WTC11 (cell line): ENCODE measurements around the gene NFATC1. TPM values are rescaled to one million over a fixed set of nuclear protein-coding genes. Genes with fewer than 3 reads are reported as not detected.

Experiments used
- AR ChIP-seq: fragments of 250-450 bp; sonication (Bioruptor Pico); IDR thresholded peaks from 2 replicates; pipeline ENCODE4 v1.9.0; 2021; ENCODE audit warnings: mild to moderate bottlenecking
- ARID4B ChIP-seq: sonication (generic); formaldehyde crosslinking; IDR thresholded peaks from 2 replicates; pipeline ENCODE4 v1.8.0; 2023; ENCODE audit warnings: missing genetic modification reagents, mild to moderate bottlenecking, borderline replicate concordance
- E2F1 ChIP-seq: sonication (generic); formaldehyde crosslinking; IDR thresholded peaks from 2 replicates; pipeline ENCODE4 v1.8.0; 2022; ENCODE audit warnings: mild to moderate bottlenecking, missing genetic modification reagents
- EMX1 ChIP-seq: fragments of 250-450 bp; sonication (Bioruptor Pico); IDR thresholded peaks from 2 replicates; pipeline ENCODE4 v1.8.0; 2021; ENCODE audit warnings: mild to moderate bottlenecking
- ESRRA ChIP-seq: sonication (generic); formaldehyde crosslinking; IDR thresholded peaks from 2 replicates; pipeline ENCODE4 v1.8.1; 2022; ENCODE audit warnings: mild to moderate bottlenecking, missing genetic modification reagents, borderline replicate concordance
- GTF2I ChIP-seq: fragments of 250-450 bp; sonication (Bioruptor Pico); conservative IDR thresholded peaks from 2 replicates; pipeline ENCODE4 v1.4.0; 2021; ENCODE audit warnings: mild to moderate bottlenecking
- NFE2L1 ChIP-seq: sonication (generic); formaldehyde crosslinking; IDR thresholded peaks from 2 replicates; pipeline ENCODE4 v1.8.1; 2023; ENCODE audit warnings: missing genetic modification reagents
- NFYB ChIP-seq: sonication (generic); formaldehyde crosslinking; conservative IDR thresholded peaks from 2 replicates; pipeline ENCODE4 v1.8.0; 2022; ENCODE audit warnings: low read depth, missing genetic modification reagents
- TEAD1 ChIP-seq: sonication (generic); formaldehyde crosslinking; IDR thresholded peaks from 2 replicates; pipeline ENCODE4 v1.8.0; 2022; ENCODE audit warnings: mild to moderate bottlenecking, missing genetic modification reagents
- ZBTB43 ChIP-seq: sonication (generic); formaldehyde crosslinking; IDR thresholded peaks from 2 replicates; pipeline ENCODE4 v1.8.1; 2023; ENCODE audit warnings: mild to moderate bottlenecking, missing genetic modification reagents
- ZMAT4 ChIP-seq: fragments of 250-450 bp; sonication (Bioruptor Pico); IDR thresholded peaks from 2 replicates; pipeline ENCODE4 v1.9.0; 2021; ENCODE audit warnings: mild to moderate bottlenecking
- ZNF121 ChIP-seq: sonication (generic); formaldehyde crosslinking; IDR thresholded peaks from 2 replicates; pipeline ENCODE4 v1.8.0; 2023; ENCODE audit warnings: missing genetic modification reagents
- ZNF219 ChIP-seq: sonication (generic); formaldehyde crosslinking; IDR thresholded peaks from 2 replicates; pipeline ENCODE4 v1.8.0; 2023; ENCODE audit warnings: missing genetic modification reagents, mild to moderate bottlenecking, borderline replicate concordance
- ZNF281 ChIP-seq: sonication (generic); formaldehyde crosslinking; IDR thresholded peaks from 2 replicates; pipeline ENCODE4 v1.8.0; 2023; ENCODE audit warnings: mild to moderate bottlenecking, missing genetic modification reagents
- total RNA-seq: library from RNA; stranded (reverse); gene quantifications from 3 replicates; pipeline ENCODE4 v1.2.3, GENCODE V29; 2021

The NFATC1 gene
- total RNA-seq, 1 experiment from 2014 or later = 20.2 TPM

GRCh38 chr18:79554321-79554720 is 158.6 kb downstream of the NFATC1 start (continued):
- TF ChIP-seq ARID4B (CRISPR knock-in tag) (no peak), ZNF121 (CRISPR knock-in tag) (no peak), EMX1 (CRISPR knock-in tag) (no peak), ZBTB43 (no peak), NFYB (CRISPR knock-in tag) (no peak), ZNF219 (no peak), E2F1 (CRISPR knock-in tag) (no peak), TEAD1 (CRISPR knock-in tag) (no peak), GTF2I (CRISPR knock-in tag) (no peak), ZMAT4 (CRISPR knock-in tag) (no peak), AR (no peak), NFE2L1 (CRISPR knock-in tag) (no peak), ESRRA (no peak), ZNF281 (CRISPR knock-in tag) (no peak)
